ENCODE data around the gene HUNK.

DNA sequence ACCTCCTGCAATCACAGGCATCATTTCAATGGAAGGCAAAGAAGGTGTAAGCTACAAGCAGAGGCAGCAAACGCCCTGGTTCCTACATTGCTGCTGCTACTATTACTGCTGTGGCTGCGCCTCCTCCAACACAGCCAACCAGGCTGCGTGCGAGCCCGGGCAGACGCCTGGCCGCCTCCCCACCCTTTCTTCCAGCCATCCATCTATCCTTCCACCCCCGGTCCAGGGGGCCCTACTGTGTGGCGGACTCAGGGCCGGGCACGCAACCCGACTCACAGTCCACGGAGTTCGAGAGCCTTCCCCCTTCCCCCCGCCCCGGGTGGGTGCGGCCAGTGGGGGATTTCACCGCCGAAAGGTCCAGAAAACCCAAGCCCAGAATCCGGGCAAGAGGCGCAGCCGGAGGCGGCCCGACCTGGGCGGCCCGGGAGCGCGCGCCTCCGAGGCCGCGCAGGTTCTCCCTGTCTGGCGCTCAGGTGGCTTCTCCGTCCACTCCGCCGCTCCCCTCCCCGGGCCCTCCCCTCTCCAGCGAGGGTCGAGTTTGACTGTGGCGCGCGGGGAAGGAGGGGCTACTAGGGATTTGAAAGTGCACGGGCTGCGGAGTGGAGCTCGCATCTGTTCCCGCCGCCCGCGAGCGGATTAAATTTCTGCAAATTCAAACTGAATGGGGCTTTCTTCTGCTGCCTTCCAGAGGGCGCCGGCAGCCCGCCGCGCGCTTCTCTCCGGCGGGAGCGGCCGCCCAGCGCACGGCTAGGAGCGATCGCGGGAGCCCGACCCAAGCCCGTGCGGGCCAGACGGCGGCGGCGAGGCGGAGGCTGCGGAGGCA lies at the start of gene HUNK:
- TF ChIP-seq, protein P1, sequence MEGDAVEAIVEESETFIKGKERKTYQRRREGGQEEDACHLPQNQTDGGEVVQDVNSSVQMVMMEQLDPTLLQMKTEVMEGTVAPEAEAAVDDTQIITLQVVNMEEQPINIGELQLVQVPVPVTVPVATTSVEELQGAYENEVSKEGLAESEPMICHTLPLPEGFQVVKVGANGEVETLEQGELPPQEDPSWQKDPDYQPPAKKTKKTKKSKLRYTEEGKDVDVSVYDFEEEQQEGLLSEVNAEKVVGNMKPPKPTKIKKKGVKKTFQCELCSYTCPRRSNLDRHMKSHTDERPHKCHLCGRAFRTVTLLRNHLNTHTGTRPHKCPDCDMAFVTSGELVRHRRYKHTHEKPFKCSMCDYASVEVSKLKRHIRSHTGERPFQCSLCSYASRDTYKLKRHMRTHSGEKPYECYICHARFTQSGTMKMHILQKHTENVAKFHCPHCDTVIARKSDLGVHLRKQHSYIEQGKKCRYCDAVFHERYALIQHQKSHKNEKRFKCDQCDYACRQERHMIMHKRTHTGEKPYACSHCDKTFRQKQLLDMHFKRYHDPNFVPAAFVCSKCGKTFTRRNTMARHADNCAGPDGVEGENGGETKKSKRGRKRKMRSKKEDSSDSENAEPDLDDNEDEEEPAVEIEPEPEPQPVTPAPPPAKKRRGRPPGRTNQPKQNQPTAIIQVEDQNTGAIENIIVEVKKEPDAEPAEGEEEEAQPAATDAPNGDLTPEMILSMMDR (IDR thresholded peaks at IDR 0.05), result peak in 1 of 6 experiments; percentile 2
- no peak for TF ChIP-seq POLR2A (IDR thresholded peaks at IDR 0.05)
